ENCODE data around the gene SYT12. TPM values are rescaled to one million over a fixed set of nuclear protein-coding genes. Genes with fewer than 3 reads are reported as not detected.

Gene SYT12
- polyA plus RNA-seq, 1 of the 3 experiments (the other 2 are of a cell fraction) = 0.61 TPM

DNA sequence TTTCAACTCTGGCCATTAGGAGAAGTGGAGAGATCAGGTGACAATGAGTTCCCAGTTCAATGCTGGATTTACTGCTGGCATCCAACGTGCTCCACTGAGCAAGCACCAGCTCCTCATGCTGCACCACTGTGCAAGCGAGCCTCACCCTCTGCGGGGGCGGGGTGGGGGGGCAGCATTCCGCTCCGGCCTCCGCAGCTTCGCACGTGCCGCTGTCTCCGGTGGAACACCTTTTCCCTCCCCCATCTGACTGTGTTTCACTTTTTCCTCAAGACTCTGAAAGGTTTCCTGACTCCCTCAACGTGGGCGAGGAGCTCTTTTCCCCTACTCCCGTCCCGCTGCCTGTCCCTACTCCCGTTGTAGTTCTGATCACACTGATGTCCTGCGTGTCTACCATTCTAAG lies 32.9 kb downstream of the SYT12 start:
- Histone ChIP-seq H3K9me2 (no peaks in the 10 kb centered on the region), H3K4me2 (no peak overlapping the region), H3K27ac (ENCODE audit: low read depth in 2 of 2, low read length in 1 of 2) (no peak overlapping the region), H2AFZ (ENCODE audit: low read depth) (no peak overlapping the region), H3K9ac (no peak overlapping the region), H3K27me3 (ENCODE audit: insufficient read depth) (no peaks in the 10 kb centered on the region), H3K4me1 (ENCODE audit: control insufficient read depth in 1 of 2, insufficient read depth in 2 of 2, low read depth in 1 of 2, low read length in 1 of 2) (peaks cover 9 to 12% of the 10 kb centered on the region in 2 experiments; a peak in 2 of 4 replicates), H3K36me3 (replicated peaks in 1 of 2; ENCODE audit: control insufficient read depth in 1 of 2, insufficient read depth in 2 of 2, low read length in 1 of 2) (no peaks in the 10 kb centered on the region), H3K9me3 (no peaks in the 10 kb centered on the region), H3K79me2 (ENCODE audit: insufficient read depth) (no peaks in the 10 kb centered on the region), H4K20me1 (ENCODE audit: insufficient read depth) (no peaks in the 10 kb centered on the region), H3F3A (replicated peaks; ENCODE audit: insufficient read depth) (peaks cover 7% of the 10 kb centered on the region), H3K4me3 (ENCODE audit: low read depth in 2 of 2, low read length in 1 of 2) (no peak overlapping the region)
- ChIA-PET POLR2A (no interaction called here), CTCF (interaction anchor here (0.9 to 1.8 kb wide), 4 partner anchors 12 to 290 kb away, joined by 3 to 13 read pairs (median 7); no protein-coding TSS in a partner anchor)
- TF ChIP-seq NFIC (IDR thresholded peaks at IDR 0.05; ENCODE audit: borderline replicate concordance) = no peak
- no peak for TF ChIP-seq CHD2 (IDR thresholded peaks at IDR 0.05; ENCODE audit: low read length, partially characterized antibody)
- no peak for TF ChIP-seq MXI1 (IDR thresholded peaks at IDR 0.05; ENCODE audit: low read depth, low read length)
- TF ChIP-seq JUND (IDR thresholded peaks at IDR 0.05) = no peak
- TF ChIP-seq YY1 (IDR thresholded peaks at IDR 0.05; ENCODE audit: low read depth) = no peak
- TF ChIP-seq MEF2A (IDR thresholded peaks at IDR 0.05; ENCODE audit: borderline replicate concordance, low read depth) = no peak
- TF ChIP-seq, protein P1, sequence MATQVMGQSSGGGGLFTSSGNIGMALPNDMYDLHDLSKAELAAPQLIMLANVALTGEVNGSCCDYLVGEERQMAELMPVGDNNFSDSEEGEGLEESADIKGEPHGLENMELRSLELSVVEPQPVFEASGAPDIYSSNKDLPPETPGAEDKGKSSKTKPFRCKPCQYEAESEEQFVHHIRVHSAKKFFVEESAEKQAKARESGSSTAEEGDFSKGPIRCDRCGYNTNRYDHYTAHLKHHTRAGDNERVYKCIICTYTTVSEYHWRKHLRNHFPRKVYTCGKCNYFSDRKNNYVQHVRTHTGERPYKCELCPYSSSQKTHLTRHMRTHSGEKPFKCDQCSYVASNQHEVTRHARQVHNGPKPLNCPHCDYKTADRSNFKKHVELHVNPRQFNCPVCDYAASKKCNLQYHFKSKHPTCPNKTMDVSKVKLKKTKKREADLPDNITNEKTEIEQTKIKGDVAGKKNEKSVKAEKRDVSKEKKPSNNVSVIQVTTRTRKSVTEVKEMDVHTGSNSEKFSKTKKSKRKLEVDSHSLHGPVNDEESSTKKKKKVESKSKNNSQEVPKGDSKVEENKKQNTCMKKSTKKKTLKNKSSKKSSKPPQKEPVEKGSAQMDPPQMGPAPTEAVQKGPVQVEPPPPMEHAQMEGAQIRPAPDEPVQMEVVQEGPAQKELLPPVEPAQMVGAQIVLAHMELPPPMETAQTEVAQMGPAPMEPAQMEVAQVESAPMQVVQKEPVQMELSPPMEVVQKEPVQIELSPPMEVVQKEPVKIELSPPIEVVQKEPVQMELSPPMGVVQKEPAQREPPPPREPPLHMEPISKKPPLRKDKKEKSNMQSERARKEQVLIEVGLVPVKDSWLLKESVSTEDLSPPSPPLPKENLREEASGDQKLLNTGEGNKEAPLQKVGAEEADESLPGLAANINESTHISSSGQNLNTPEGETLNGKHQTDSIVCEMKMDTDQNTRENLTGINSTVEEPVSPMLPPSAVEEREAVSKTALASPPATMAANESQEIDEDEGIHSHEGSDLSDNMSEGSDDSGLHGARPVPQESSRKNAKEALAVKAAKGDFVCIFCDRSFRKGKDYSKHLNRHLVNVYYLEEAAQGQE (IDR thresholded peaks at IDR 0.05; ENCODE audit: low read depth, low read length) = no peak
- TF ChIP-seq ELF1 (IDR thresholded peaks at IDR 0.05) = no peak
- TF ChIP-seq RAD21 (IDR thresholded peaks at IDR 0.05; ENCODE audit: low read length) = no peak
- TF ChIP-seq, protein P2, sequence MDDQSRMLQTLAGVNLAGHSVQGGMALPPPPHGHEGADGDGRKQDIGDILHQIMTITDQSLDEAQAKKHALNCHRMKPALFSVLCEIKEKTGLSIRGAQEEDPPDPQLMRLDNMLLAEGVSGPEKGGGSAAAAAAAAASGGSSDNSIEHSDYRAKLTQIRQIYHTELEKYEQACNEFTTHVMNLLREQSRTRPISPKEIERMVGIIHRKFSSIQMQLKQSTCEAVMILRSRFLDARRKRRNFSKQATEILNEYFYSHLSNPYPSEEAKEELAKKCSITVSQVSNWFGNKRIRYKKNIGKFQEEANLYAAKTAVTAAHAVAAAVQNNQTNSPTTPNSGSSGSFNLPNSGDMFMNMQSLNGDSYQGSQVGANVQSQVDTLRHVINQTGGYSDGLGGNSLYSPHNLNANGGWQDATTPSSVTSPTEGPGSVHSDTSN (IDR thresholded peaks at IDR 0.05) = no peak
- TF ChIP-seq TCF12 (IDR thresholded peaks at IDR 0.05) = no peak
- TF ChIP-seq, protein P3, sequence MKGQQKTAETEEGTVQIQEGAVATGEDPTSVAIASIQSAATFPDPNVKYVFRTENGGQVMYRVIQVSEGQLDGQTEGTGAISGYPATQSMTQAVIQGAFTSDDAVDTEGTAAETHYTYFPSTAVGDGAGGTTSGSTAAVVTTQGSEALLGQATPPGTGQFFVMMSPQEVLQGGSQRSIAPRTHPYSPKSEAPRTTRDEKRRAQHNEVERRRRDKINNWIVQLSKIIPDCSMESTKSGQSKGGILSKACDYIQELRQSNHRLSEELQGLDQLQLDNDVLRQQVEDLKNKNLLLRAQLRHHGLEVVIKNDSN (IDR thresholded peaks at IDR 0.05; ENCODE audit: borderline replicate concordance, low read depth) = no peak
- TF ChIP-seq, protein P4, sequence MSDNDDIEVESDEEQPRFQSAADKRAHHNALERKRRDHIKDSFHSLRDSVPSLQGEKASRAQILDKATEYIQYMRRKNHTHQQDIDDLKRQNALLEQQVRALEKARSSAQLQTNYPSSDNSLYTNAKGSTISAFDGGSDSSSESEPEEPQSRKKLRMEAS (IDR thresholded peaks at IDR 0.05; ENCODE audit: low read depth) = no peak
- TF ChIP-seq, protein P5, sequence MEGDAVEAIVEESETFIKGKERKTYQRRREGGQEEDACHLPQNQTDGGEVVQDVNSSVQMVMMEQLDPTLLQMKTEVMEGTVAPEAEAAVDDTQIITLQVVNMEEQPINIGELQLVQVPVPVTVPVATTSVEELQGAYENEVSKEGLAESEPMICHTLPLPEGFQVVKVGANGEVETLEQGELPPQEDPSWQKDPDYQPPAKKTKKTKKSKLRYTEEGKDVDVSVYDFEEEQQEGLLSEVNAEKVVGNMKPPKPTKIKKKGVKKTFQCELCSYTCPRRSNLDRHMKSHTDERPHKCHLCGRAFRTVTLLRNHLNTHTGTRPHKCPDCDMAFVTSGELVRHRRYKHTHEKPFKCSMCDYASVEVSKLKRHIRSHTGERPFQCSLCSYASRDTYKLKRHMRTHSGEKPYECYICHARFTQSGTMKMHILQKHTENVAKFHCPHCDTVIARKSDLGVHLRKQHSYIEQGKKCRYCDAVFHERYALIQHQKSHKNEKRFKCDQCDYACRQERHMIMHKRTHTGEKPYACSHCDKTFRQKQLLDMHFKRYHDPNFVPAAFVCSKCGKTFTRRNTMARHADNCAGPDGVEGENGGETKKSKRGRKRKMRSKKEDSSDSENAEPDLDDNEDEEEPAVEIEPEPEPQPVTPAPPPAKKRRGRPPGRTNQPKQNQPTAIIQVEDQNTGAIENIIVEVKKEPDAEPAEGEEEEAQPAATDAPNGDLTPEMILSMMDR (IDR thresholded peaks at IDR 0.05) = no peak
- WGBS (ENCODE audit: low lambda C conversion rate) = 85% methylated on average over 17 of the region's 17 CpGs
- DNase-seq = no peak
